Heart left ventricle (tissue), 16 donors: Measurements from ENCODE around the gene MS4A4A. TPM values are rescaled to one million over a fixed set of nuclear protein-coding genes. Genes with fewer than 3 reads are reported as not detected.

Experiments used
- ATAC-seq, 4 donors: fragments of 200-7000 bp; cut with Tn5 transposase; one replicate each; pipeline ENCODE4 v1.9.1; 2020 to 2022; ENCODE audit warnings: moderate library complexity in 4 of 4, mild to moderate bottlenecking in 3 of 4, moderate number of reproducible peaks in 1 of 4
- DNase-seq, 5 donors: peaks; one replicate each; pipeline ENCODE4 v3.0.0-alpha.2; 2020
- H3K27ac ChIP-seq, 12 donors: fragments of 200-600 bp; sonication (generic) in 4 of 12; one replicate each; pipeline versions ENCODE4 v1.5.0 to v1.8.0; 2016 to 2022; ENCODE audit warnings: mild to moderate bottlenecking in 2 of 12
- H3K27me3 ChIP-seq, 9 donors: fragments of 200-600 bp; sonication (generic) in 2 of 9; one replicate each; pipeline versions ENCODE4 v1.5.1 to v1.8.0; 2016 to 2022; ENCODE audit warnings: mild to moderate bottlenecking in 3 of 9
- H3K36me3 ChIP-seq, 9 donors: fragments of 200-600 bp; sonication (generic) in 2 of 9; one replicate each; pipeline versions ENCODE4 v1.5.0 to v1.8.0; 2018 to 2022; ENCODE audit warnings: mild to moderate bottlenecking in 2 of 9
- H3K4me1 ChIP-seq, 12 donors: fragments of 200-600 bp; sonication (generic) in 4 of 12; one replicate each; pipeline versions ENCODE4 v1.5.0 to v1.8.0; 2016 to 2022; ENCODE audit warnings: mild to moderate bottlenecking in 3 of 12
- H3K4me3 ChIP-seq, 12 donors: fragments of 200-600 bp; sonication (generic) in 4 of 12; one replicate each; pipeline versions ENCODE4 v1.5.0 to v1.8.0; 2017 to 2022; ENCODE audit warnings: mild to moderate bottlenecking in 9 of 12, moderate library complexity in 4 of 12
- H3K9me3 ChIP-seq, 12 donors: fragments of 200-600 bp; sonication (generic) in 4 of 12; one replicate each; pipeline versions ENCODE4 v1.5.0 to v1.8.0; 2016 to 2022; ENCODE audit warnings: mild to moderate bottlenecking in 1 of 12
- POLR2A ChIP-seq, 2 donors: fragments of 450-650 bp; IDR thresholded peaks; one replicate each; pipeline ENCODE4 v1.6.1; 2017; ENCODE audit warnings: antibody characterized with exemption in 2 of 2, mild to moderate bottlenecking in 2 of 2, moderate library complexity in 2 of 2
- WGBS, 4 donors: extraction: QIAGEN DNeasy Blood & Tissue Kit in 2 of 4; methylation state at CpG; one replicate each; pipeline versions ENCODE4 v1.1.5 to v1.1.7; 2013 to 2018; 5-methylcytosine and 5-hydroxymethylcytosine counted together
- intact Hi-C, 10 donors: fragments of 100-400 bp; cut with DNase I; formaldehyde crosslinking; loops; one replicate each; pipeline versions ENCODE4 v1.11.1 to v1.14.2; 2022
- long read RNA-seq, 3 donors: library from polyadenylated mRNA; unstranded; transcript quantifications; one replicate each; pipeline ENCODE4 v2.0.0, GENCODE V29; 2020 to 2021
- polyA plus RNA-seq, 2 donors: library from polyadenylated mRNA; stranded (reverse); fragments of 200-250 nt; gene quantifications; one replicate each; pipeline ENCODE4 v1.2.3, GENCODE V29; 2013
- total RNA-seq, 9 donors: library from RNA; depleted of rRNA in 2 of 9; stranded (reverse); fragments of >200 nt in 2 of 9; fragmentation: NEBNext Ultra II Directional in 3 of 9; extraction: Animal tissue kit (Norgen Biotek cat#: 25700) in 3 of 9; gene quantifications; one replicate each; pipeline versions ENCODE4 v1.1.0 to v1.2.4, GENCODE V29; 2016 to 2023
- TF ChIP-seq, protein P1 (sequence below), 12 donors: fragments of 200-600 bp; sonication (generic) in 4 of 12; IDR thresholded peaks; one replicate each; pipeline versions ENCODE4 v1.5.0 to v1.8.0; 2018 to 2022; ENCODE audit warnings: antibody characterized with exemption in 12 of 12, mild to moderate bottlenecking in 5 of 12
- donor health status: ischemic (EF 13 %, LVEDD 7.1; RV severe dilation, severe dysfunction).
- donor health status: healthy with polysubstance abuse.
- donor health status: DM: no; HTN: yes; CAD: no.
- donor health status: DM: no; HTN: no; CAD: no.
- donor health status: ischemic (EF 25% LVEDD 6.9; RV normal size, moderate dysfunction).
- donor health status: ischemic (EF 25% LVEDD 5.7; RV mildly dilated, moderate dysfunction).
- donor health status: healthy.
- donor health status: DM: yes; HTN: yes; CAD: no.
- donor health status: ischemic (EF 35%, LVEDD 5.7; RV mildly dilated, moderate dysfunction).
- donor health status: nonischemic (EF 11% LVEDD 7.7; RV severe dilation, severe dysfunction).
- donor health status: DM: yes; HTN: yes; CAD: no.
- donor health status: PGD.
- donor health status: ischemic (EF 29% LVEDD 5.4; RV normal size, mild dysfunction).
- donor health status: nonischemic (EF 23%, LVEDD 6.1; RV moderate dilation, normal function).

The MS4A4A gene
- total RNA-seq (10 to 100 TPM in 4 of 9 donors, 1 to 10 TPM in 5; 4.1 to 72.2 (median 10.0) TPM), polyA plus RNA-seq (1 to 10 TPM; 4.3 to 8.0 TPM)
- long read RNA-seq, donor 1, partial matches to known transcripts, result 0 of 3 reads
- long read RNA-seq, donor 1, other reads (novel, unspliced or antisense), result 1 of 3 reads
- long read RNA-seq, donor 2, transcript MS4A4A-201 (7 exons, 1,604 nt), result major isoform, 8 of 10 reads
- long read RNA-seq, donor 2, partial matches to known transcripts, result 0 of 10 reads
- long read RNA-seq, donor 2, other reads (novel, unspliced or antisense), result 1 of 10 reads
- long read RNA-seq, donor 3, partial matches to known transcripts, result 0 of 3 reads
- long read RNA-seq, donor 3, other reads (novel, unspliced or antisense), result 1 of 3 reads

GRCh38 chr11:60280412-60280811 is at the start of gene MS4A4A:
Gene MS4A4A, plus strand, starts transcription at chr11:60280666. Its CDS starts 10 bp downstream, at chr11:60280676.
- Histone ChIP-seq H3K27ac (peak within 1 kb of the TSS in 7 of 12 donors; percentile 3 to 91 (median 50)), H3K36me3 (no peaks in the 10 kb centered on the region), H3K4me3 (peak within 1 kb of the TSS in 7 of 12 donors; percentile 15 to 55 (median 34)), H3K4me1 (peaks cover 0 to 27% (median 0%) of the 10 kb centered on the region in 12 donors), H3K9me3 (no peaks in the 10 kb centered on the region), H3K27me3 (no peaks in the 10 kb centered on the region)
- intact Hi-C loops, result no loop called here
- 76 to 87% (median 82%) methylated on average over 3 of the region's 3 CpGs for WGBS, 4 donors
- no peak for TF ChIP-seq POLR2A (IDR thresholded peaks at IDR 0.05)
- TF ChIP-seq, protein P1, sequence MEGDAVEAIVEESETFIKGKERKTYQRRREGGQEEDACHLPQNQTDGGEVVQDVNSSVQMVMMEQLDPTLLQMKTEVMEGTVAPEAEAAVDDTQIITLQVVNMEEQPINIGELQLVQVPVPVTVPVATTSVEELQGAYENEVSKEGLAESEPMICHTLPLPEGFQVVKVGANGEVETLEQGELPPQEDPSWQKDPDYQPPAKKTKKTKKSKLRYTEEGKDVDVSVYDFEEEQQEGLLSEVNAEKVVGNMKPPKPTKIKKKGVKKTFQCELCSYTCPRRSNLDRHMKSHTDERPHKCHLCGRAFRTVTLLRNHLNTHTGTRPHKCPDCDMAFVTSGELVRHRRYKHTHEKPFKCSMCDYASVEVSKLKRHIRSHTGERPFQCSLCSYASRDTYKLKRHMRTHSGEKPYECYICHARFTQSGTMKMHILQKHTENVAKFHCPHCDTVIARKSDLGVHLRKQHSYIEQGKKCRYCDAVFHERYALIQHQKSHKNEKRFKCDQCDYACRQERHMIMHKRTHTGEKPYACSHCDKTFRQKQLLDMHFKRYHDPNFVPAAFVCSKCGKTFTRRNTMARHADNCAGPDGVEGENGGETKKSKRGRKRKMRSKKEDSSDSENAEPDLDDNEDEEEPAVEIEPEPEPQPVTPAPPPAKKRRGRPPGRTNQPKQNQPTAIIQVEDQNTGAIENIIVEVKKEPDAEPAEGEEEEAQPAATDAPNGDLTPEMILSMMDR (IDR thresholded peaks at IDR 0.05), result no peak
- peak in 3 of 5 donors; percentile 10 to 34 (median 22) for DNase-seq
- peak in 3 of 4 donors; percentile 45 to 85 (median 83) for ATAC-seq

DNA sequence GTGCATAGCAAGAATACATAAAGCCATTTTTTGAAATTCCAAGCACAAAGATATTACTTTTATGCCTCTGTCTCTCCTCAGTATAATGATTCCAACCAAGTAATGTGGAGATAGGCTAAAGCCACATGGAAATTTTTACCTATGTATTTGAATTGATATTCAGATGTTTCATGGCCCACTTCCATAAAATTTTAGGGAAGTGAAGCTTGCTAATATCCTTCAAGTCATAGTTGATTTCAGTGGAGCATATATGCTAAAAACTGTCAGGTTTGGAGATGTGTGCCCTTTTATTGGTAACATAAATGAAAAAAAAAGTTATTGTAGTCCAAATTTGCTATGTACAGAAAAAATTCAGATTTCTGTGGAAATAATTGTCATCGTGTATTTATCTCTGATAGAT is 49.8 kb upstream of the MS4A4A start:
- Histone ChIP-seq H3K27ac (peak overlapping the region in 1 of 12 donors; percentile 33), H3K4me3 (no peak overlapping the region), H3K36me3 (peaks cover 0 to 6% (median 0%) of the 10 kb centered on the region in 9 donors), H3K27me3 (no peaks in the 10 kb centered on the region), H3K4me1 (peaks cover 0 to 23% (median 0%) of the 10 kb centered on the region in 12 donors), H3K9me3 (peaks cover 0 to 6% (median 0%) of the 10 kb centered on the region in 12 donors)
- ATAC-seq (no peak), DNase-seq (no peak)
- TF ChIP-seq, protein P1 (IDR thresholded peaks at IDR 0.05), result no peak
- TF ChIP-seq POLR2A (IDR thresholded peaks at IDR 0.05), result no peak
- intact Hi-C loops, result no loop called here
- WGBS, 4 donors, result 52 to 69% (median 59%) methylated on average over 1 of the region's 1 CpG

DNA sequence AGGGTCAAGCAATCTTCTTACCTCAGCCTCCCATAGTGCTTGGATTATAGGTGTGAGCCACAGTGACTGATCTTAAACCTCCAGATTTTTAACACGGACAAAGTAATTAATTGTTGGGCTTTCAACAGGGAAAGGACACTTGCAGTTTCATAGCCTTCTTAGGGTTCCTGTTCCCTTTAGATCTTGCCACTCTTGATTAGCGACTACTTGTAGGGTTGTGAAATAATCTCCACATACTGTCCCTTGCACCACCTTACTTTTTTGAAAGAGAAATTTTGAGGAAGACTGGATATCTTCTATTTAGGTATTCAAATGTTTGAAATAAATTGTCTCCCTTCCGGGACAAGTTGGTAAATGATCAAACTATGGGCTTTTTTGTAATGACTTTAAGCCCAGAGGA is 45.1 kb upstream of the MS4A4A start:
- DNase-seq (no peak), ATAC-seq (no peak)
- H3K27me3 ChIP-seq, result no peaks in the 10 kb centered on the region
- H3K36me3 ChIP-seq, result no peaks in the 10 kb centered on the region
- no peak for TF ChIP-seq POLR2A (IDR thresholded peaks at IDR 0.05)
- TF ChIP-seq, protein P1 (IDR thresholded peaks at IDR 0.05), result no peak
- WGBS, 4 donors, result 74 to 79% (median 77%) methylated on average over 3 of the region's 3 CpGs
- peaks cover 0 to 18% (median 0%) of the 10 kb centered on the region in 12 donors for H3K4me1 ChIP-seq
- H3K9me3 ChIP-seq, result no peaks in the 10 kb centered on the region
- intact Hi-C loops, result no loop called here
- H3K27ac ChIP-seq, result peak overlapping the region in 1 of 12 donors; percentile 48
- H3K4me3 ChIP-seq, result peak overlapping the region in 1 of 12 donors; percentile 4

DNA sequence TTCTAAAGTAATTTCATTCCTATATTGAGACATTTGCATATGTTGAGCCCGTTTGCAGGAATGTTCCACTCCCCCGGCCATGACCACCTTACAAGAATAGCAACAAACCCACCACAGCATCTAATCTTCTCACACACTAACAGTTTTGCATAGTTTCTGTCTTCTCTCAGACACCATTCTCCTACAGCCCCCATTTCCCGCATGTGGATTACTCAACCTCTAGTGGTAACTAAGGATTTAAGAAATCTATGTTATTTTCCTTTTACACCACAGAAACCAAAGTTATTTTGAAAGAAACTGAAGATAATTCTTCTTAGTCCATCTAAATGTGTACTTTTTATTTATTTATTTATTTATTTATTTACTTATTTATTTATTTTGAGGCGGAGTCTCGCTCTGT is 39.8 kb upstream of the MS4A4A start:
- DNase-seq (no peak), ATAC-seq (no peak)
- Histone ChIP-seq H3K4me3 (peak overlapping the region in 1 of 12 donors; percentile 15), H3K27me3 (no peaks in the 10 kb centered on the region), H3K36me3 (no peaks in the 10 kb centered on the region), H3K9me3 (no peaks in the 10 kb centered on the region), H3K27ac (peak overlapping the region in 1 of 12 donors; percentile 88), H3K4me1 (peaks cover 0 to 6% (median 0%) of the 10 kb centered on the region in 12 donors)
- 77 to 78% (median 77%) methylated on average over 5 of the region's 5 CpGs for WGBS, 4 donors
- TF ChIP-seq, protein P1 (IDR thresholded peaks at IDR 0.05), result no peak
- TF ChIP-seq POLR2A (IDR thresholded peaks at IDR 0.05), result no peak
- intact Hi-C loops, result no loop called here
